DOHH2 (cell line): Measurements from ENCODE around the gene SLC9A5.

Source experiments
- CTCF ChIP-seq: fragments of 200-600 bp; sonication (generic); IDR thresholded peaks from one replicate; pipeline ENCODE4 v1.5.1; 2014; ENCODE audit warnings: antibody characterized with exemption, mild to moderate bottlenecking, low read depth, low read length; ENCODE audit not compliant: poor library complexity, severe bottlenecking
- EZH2phosphoT487 ChIP-seq: fragments of 200-600 bp; sonication (generic); IDR thresholded peaks from 2 replicates; pipeline ENCODE4 v1.6.1; 2017; ENCODE audit warnings: borderline replicate concordance, mild to moderate bottlenecking, antibody characterized with exemption, low read length, moderate library complexity, mixed read lengths

GRCh38 chr16:67280090-67281015 is 31.6 kb downstream of the SLC9A5 start:
- TF ChIP-seq CTCF, result no peak
- TF ChIP-seq EZH2phosphoT487, result no peak
